HepG2 (cell line): Measurements from ENCODE around the gene SPATA7. TPM values are rescaled to one million over a fixed set of nuclear protein-coding genes. Genes with fewer than 3 reads are reported as not detected.

ENCODE experiments used
- ATAC-seq: fragments of 200-7000 bp; cut with Tn5 transposase; 3 replicates; pipeline ENCODE4 v1.9.1; 2020; ENCODE audit warnings: mild to moderate bottlenecking, moderate library complexity
- BruUV-seq: library from RNA; stranded (reverse); fragments of 400-500 nt; replicated peaks from 2 replicates; lab custom pipeline; 2021; lab: Mats Ljungman, UMichigan
- CTCF ChIA-PET: fragments of 300-600 bp; formaldehyde crosslinking; extraction: SDS; loops from one replicate; lab custom pipeline; 2021; ENCODE audit warnings: low total read pairs, inconsistent platforms, low intra/inter-chr PET ratio; lab: Yijun Ruan, JAX
- POLR2A ChIA-PET: fragments of 350-600 bp; sonication (Branson Sonifier 250); formaldehyde crosslinking; loops from one replicate; lab custom pipeline; 2020; ENCODE audit warnings: antibody characterized with exemption, inconsistent platforms; lab: Yijun Ruan, JAX
- DNase-seq: peaks from one replicate; pipeline ENCODE4 v3.0.0-alpha.2; 2015; ENCODE audit warnings: low spot score
- FAIRE-seq: peaks from 3 replicates; lab custom pipeline; 2011; peaks lifted over from hg19 to GRCh38; lab: Jason Lieb, UNC
- H2AFZ ChIP-seq: one replicate; pipeline ENCODE4 v1.6.1; 2011; ENCODE audit warnings: low read length, inconsistent platforms
- H3K27ac ChIP-seq: fragments of 300-600 bp; 3 replicates; pipeline ENCODE4 v1.8.0; 2011; ENCODE audit warnings: mixed run types, mild to moderate bottlenecking, mixed read lengths, low read length, inconsistent platforms; ENCODE audit not compliant: insufficient read depth; ENCODE audit errors: extremely low read length
- H3K27me3 ChIP-seq, 2 experiments: fragments of 200-600 bp in 1 of 2; 2 replicates in 1 of 2; 3 replicates in 1 of 2; pipeline versions ENCODE4 v1.6.0 to v1.8.0; 2011; ENCODE audit warnings: low read length in 2 of 2, mild to moderate bottlenecking in 2 of 2, moderate library complexity in 2 of 2, inconsistent platforms in 1 of 2; ENCODE audit not compliant: insufficient read depth in 2 of 2, control insufficient read depth in 1 of 2
- H3K36me3 ChIP-seq, 2 experiments: fragments of 200-600 bp in 1 of 2; replicated peaks in 1 of 2; 2 replicates in 1 of 2; 3 replicates in 1 of 2; pipeline versions ENCODE4 v1.5.1 to v1.8.0; 2011; ENCODE audit warnings: low read length in 2 of 2, inconsistent platforms in 1 of 2; ENCODE audit not compliant: insufficient read depth in 2 of 2, control insufficient read depth in 1 of 2
- H3K4me1 ChIP-seq: 2 replicates; pipeline ENCODE4 v1.5.1; 2012; ENCODE audit warnings: low read length, inconsistent platforms; ENCODE audit not compliant: insufficient read depth
- H3K4me2 ChIP-seq: 2 replicates; pipeline ENCODE4 v1.6.0; 2011; ENCODE audit warnings: low read depth, low read length, inconsistent platforms
- H3K4me3 ChIP-seq, 3 experiments: fragments of 200-600 bp in 1 of 3; sonication (generic), shearing (Covaris generic) in 1 of 3; replicated peaks in 1 of 3; 2 replicates each; pipeline ENCODE4 v1.5.1; 2011 to 2016; ENCODE audit warnings: low read length in 3 of 3, inconsistent platforms in 2 of 3, low read depth in 2 of 3, mild to moderate bottlenecking in 2 of 3, control low read depth in 1 of 3, mixed read lengths in 1 of 3; ENCODE audit not compliant: insufficient read depth in 1 of 3
- H3K79me2 ChIP-seq: one replicate; pipeline ENCODE4 v1.6.1; 2011; ENCODE audit warnings: low read length, inconsistent platforms; ENCODE audit not compliant: insufficient read depth
- H3K9ac ChIP-seq: 2 replicates; pipeline ENCODE4 v1.6.0; 2011; ENCODE audit warnings: mild to moderate bottlenecking, low read depth, low read length, inconsistent platforms; ENCODE audit not compliant: insufficient read depth
- H3K9me3 ChIP-seq: 2 replicates; pipeline ENCODE4 v1.5.1; 2012; ENCODE audit warnings: mild to moderate bottlenecking, low read length
- H4K20me1 ChIP-seq: 2 replicates; pipeline ENCODE4 v1.6.0; 2011; ENCODE audit warnings: inconsistent platforms, mild to moderate bottlenecking, low read length, moderate library complexity; ENCODE audit not compliant: insufficient read depth
- ATF5 ChIP-seq: sonication (generic); formaldehyde crosslinking; IDR thresholded peaks from 2 replicates; pipeline ENCODE4 v1.4.0; 2020; ENCODE audit warnings: mild to moderate bottlenecking, low read depth, missing genetic modification reagents
- BCL3 ChIP-seq: sonication (generic); formaldehyde crosslinking; IDR thresholded peaks from 2 replicates; pipeline ENCODE4 v1.5.1; 2020; ENCODE audit warnings: mild to moderate bottlenecking, missing genetic modification reagents, moderate library complexity
- CHCHD3 ChIP-seq: sonication (generic); formaldehyde crosslinking; IDR thresholded peaks from 2 replicates; pipeline ENCODE4 v1.8.0; 2022; ENCODE audit warnings: mild to moderate bottlenecking, missing genetic modification reagents, moderate library complexity
- FOXA1 ChIP-seq, 2 experiments: fragments of 450-650 bp in 1 of 2; sonication (generic) in 1 of 2; formaldehyde crosslinking in 1 of 2; IDR thresholded peaks; 2 replicates each; pipeline versions ENCODE4 v1.4.0 to v1.6.1; 2016 to 2020; ENCODE audit warnings: missing genetic modification reagents in 1 of 2
- HMGA1 ChIP-seq: sonication (generic); formaldehyde crosslinking; conservative IDR thresholded peaks from 2 replicates; pipeline ENCODE4 v1.4.0; 2020; ENCODE audit warnings: missing genetic modification reagents
- IKZF5 ChIP-seq: IDR thresholded peaks from 2 replicates; pipeline ENCODE4 v1.6.1; 2018; ENCODE audit warnings: missing genetic modification reagents, mild to moderate bottlenecking, missing compliant biosample characterization
- MIXL1 ChIP-seq: IDR thresholded peaks from 2 replicates; pipeline ENCODE4 v1.6.1; 2016
- MTA3 ChIP-seq: sonication (generic); formaldehyde crosslinking; IDR thresholded peaks from 2 replicates; pipeline ENCODE4 v1.4.0; 2020; ENCODE audit warnings: missing genetic modification reagents
- MXD1 ChIP-seq: sonication (generic); formaldehyde crosslinking; IDR thresholded peaks from 2 replicates; pipeline ENCODE4 v1.4.0; 2020; ENCODE audit warnings: mild to moderate bottlenecking, missing genetic modification reagents
- NCOR1 ChIP-seq: fragments of 200-600 bp; sonication (generic); IDR thresholded peaks from 2 replicates; pipeline ENCODE4 v1.7.0; 2017; ENCODE audit warnings: antibody characterized with exemption, low read length, borderline replicate concordance
- RFX5 ChIP-seq: IDR thresholded peaks from 2 replicates; pipeline ENCODE4 v1.6.1; 2011; ENCODE audit warnings: low read depth, low read length, improper control_type of control experiment
- SIN3B ChIP-seq: fragments of 150-350 bp; IDR thresholded peaks from 2 replicates; pipeline ENCODE4 v1.6.1; 2014; ENCODE audit warnings: low read length
- ZBTB4 ChIP-seq: sonication (generic); formaldehyde crosslinking; IDR thresholded peaks from 2 replicates; pipeline ENCODE4 v1.4.0; 2020; ENCODE audit warnings: missing genetic modification reagents, mild to moderate bottlenecking, borderline replicate concordance
- ZNF562 ChIP-seq: sonication (generic); formaldehyde crosslinking; IDR thresholded peaks from 2 replicates; pipeline ENCODE4 v1.8.0; 2022; ENCODE audit warnings: missing genetic modification reagents, borderline replicate concordance
- ZNF790 ChIP-seq: sonication (generic); formaldehyde crosslinking; IDR thresholded peaks from 2 replicates; pipeline ENCODE4 v1.8.0; 2022; ENCODE audit warnings: missing genetic modification reagents, mild to moderate bottlenecking, borderline replicate concordance
- ZNF850 ChIP-seq: sonication (generic); formaldehyde crosslinking; conservative IDR thresholded peaks from 2 replicates; pipeline ENCODE4 v1.9.0; 2021; ENCODE audit warnings: mild to moderate bottlenecking, missing genetic modification reagents
- in situ Hi-C: cut with HindIII; loops from 2 replicates; pipeline ENCODE4 v1.10.0; 2017; ENCODE audit warnings: low pct_unique_long_range_greater_than_20kb; ENCODE audit not compliant: extremely low pct_ligation_motif_present
- intact Hi-C: fragments of 100-400 bp; cut with micrococcal nuclease; formaldehyde crosslinking; loops from one replicate; pipeline ENCODE4 v1.10.0; 2022; ENCODE audit not compliant: unreplicated experiment
- polyA plus RNA-seq, 8 experiments: library from polyadenylated mRNA; depleted of rRNA in 3 of 8; stranded (reverse) in 7 of 8; unstranded in 1 of 8; fragments of >200 nt; fragmentation: Illumina TruSeq in 4 of 8; extraction: Trizol in 4 of 8; gene quantifications; 2 replicates each; pipeline versions ENCODE4 v1.2.1 to v1.2.3, GENCODE V29; 2011 to 2016; ENCODE audit warnings: low read depth in 4 of 8, missing spikeins in 1 of 8, mixed read lengths in 1 of 8; ENCODE audit not compliant: insufficient read depth in 1 of 8
- total RNA-seq, 5 experiments: library from RNA; depleted of rRNA; stranded (reverse); fragments of >200 nt; fragmentation: Illumina TruSeq; extraction: Trizol; gene quantifications; 2 replicates each; pipeline ENCODE4 v1.2.3, GENCODE V29; 2016; ENCODE audit warnings: low read depth in 1 of 5

SPATA7 gene
- total and polyA plus RNA-seq, 2 of the 13 experiments (the other 11 are each of a cell fraction or from before 2014, with no cell fraction given): 3.6 to 5.5 TPM

- TF ChIP-seq ZBTB4 (CRISPR knock-in tag): no peak
- TF ChIP-seq ZNF850 (CRISPR knock-in tag): no peak
- no peak for TF ChIP-seq HMGA1 (CRISPR knock-in tag)
- TF ChIP-seq ZNF790 (CRISPR knock-in tag): no peak
- no peak for TF ChIP-seq MTA3 (CRISPR knock-in tag)
- TF ChIP-seq SIN3B: peak; percentile 15; the same call in 1 of the 2 replicates
Measured at GRCh38 chr14:88385212-88386101, at the start of gene SPATA7 (continued).

- Histone ChIP-seq H3K27ac (no peak overlapping the region), H3K4me1 (no peaks in the 10 kb centered on the region), H3K9ac (no peak overlapping the region), H3K36me3 (no peaks in the 10 kb centered on the region), H3K4me2 (no peak overlapping the region), H4K20me1 (no peaks in the 10 kb centered on the region), H3K27me3 (no peaks in the 10 kb centered on the region), H3K9me3 (no peaks in the 10 kb centered on the region), H3K4me3 (no peak overlapping the region), H2AFZ (no peak overlapping the region), H3K79me2 (no peaks in the 10 kb centered on the region)
- in situ Hi-C loops: no loop called here
- ATAC-seq: no peak
- intact Hi-C loops: no loop called here
- POLR2A ChIA-PET: no interaction called here
- CTCF ChIA-PET: no interaction called here
- BruUV-seq: no TSS peak
- FAIRE-seq: no peak
- DNase-seq: no peak
- TF ChIP-seq BCL3 (CRISPR knock-in tag) (no peak), CHCHD3 (CRISPR knock-in tag) (no peak), RFX5 (no peak), ZNF562 (no peak), NCOR1 (no peak), MIXL1 (CRISPR knock-in tag) (no peak), FOXA1 (IDR thresholded peaks at IDR 0.05) (no peak), FOXA1 (CRISPR knock-in tag; IDR thresholded peaks at IDR 0.05) (no peak), IKZF5 (CRISPR knock-in tag) (no peak), ATF5 (CRISPR knock-in tag) (no peak), MXD1 (CRISPR knock-in tag) (no peak)
Measured at GRCh38 chr14:88340357-88340756, 45.1 kb upstream of the SPATA7 start.
